HG02943 (cell line): ENCODE data around the gene POLR2C.
"Not testable (repeated sequence)": the region's sequence is repeated elsewhere in the genome, so short reads cannot be mapped to it uniquely, and the experiment has no call there.

Source experiments
- ATAC-seq: cut with Tn5 transposase; IDR thresholded peaks from one replicate; pipeline ENCODE4 v1.9.1; 2021; ENCODE audit warnings: mild to moderate bottlenecking, low read depth, moderate library complexity; ENCODE audit not compliant: unreplicated experiment

POLR2C gene

GRCh38 chr16:57462209-57462977 is at the start of gene POLR2C:
POLR2C (plus strand) TSS chr16:57462679; CDS start chr16:57462725, 46 bp downstream.
- peak; percentile 77 for ATAC-seq

GRCh38 chr16:57413301-57413730 is 49.2 kb upstream of the POLR2C start:
- ATAC-seq: peak; percentile 58

- ATAC-seq: peak; percentile 15
These were observed 48.7 kb upstream of the POLR2C start for GRCh38 chr16:57413733-57414132.

GRCh38 chr16:57416084-57416483 is 46.4 kb upstream of the POLR2C start:
- no peak for ATAC-seq

GRCh38 chr16:57419506-57419905 is 43.0 kb upstream of the POLR2C start:
- ATAC-seq: no peak

GRCh38 chr16:57422026-57422944 is 40.2 kb upstream of the POLR2C start:
- ATAC-seq: no peak

- ATAC-seq: no peak
These were observed 39.3 kb upstream of the POLR2C start for GRCh38 chr16:57423152-57423551.

- no peak for ATAC-seq
These were observed 37.9 kb upstream of the POLR2C start for GRCh38 chr16:57424583-57424982.

GRCh38 chr16:57426356-57426755 is 36.1 kb upstream of the POLR2C start:
- ATAC-seq: no peak

GRCh38 chr16:57427307-57427706 is 35.2 kb upstream of the POLR2C start:
- no peak for ATAC-seq

- ATAC-seq: no peak
These were observed 34.7 kb upstream of the POLR2C start for GRCh38 chr16:57427824-57428223.

GRCh38 chr16:57430955-57431354 is 31.5 kb upstream of the POLR2C start:
- no peak for ATAC-seq

- no peak for ATAC-seq
These were observed 30.0 kb upstream of the POLR2C start for GRCh38 chr16:57432505-57432904.

GRCh38 chr16:57432989-57433388 is 29.5 kb upstream of the POLR2C start:
- no peak for ATAC-seq

GRCh38 chr16:57434003-57434402 is 28.5 kb upstream of the POLR2C start:
- no peak for ATAC-seq

- no peak for ATAC-seq
These were observed 26.6 kb upstream of the POLR2C start for GRCh38 chr16:57435838-57436237.

GRCh38 chr16:57439947-57440346 is 22.5 kb upstream of the POLR2C start:
- not testable (repeated sequence) for ATAC-seq

- not testable (repeated sequence) for ATAC-seq
These were observed 21.9 kb upstream of the POLR2C start for GRCh38 chr16:57440551-57440950.

- no peak for ATAC-seq
These were observed 17.8 kb upstream of the POLR2C start for GRCh38 chr16:57444711-57445110.

GRCh38 chr16:57445510-57445909 is 17.0 kb upstream of the POLR2C start:
- no peak for ATAC-seq

GRCh38 chr16:57446531-57447185 is 15.8 kb upstream of the POLR2C start:
- ATAC-seq: peak; percentile 32
